GM10266 (cell line): ENCODE measurements around the gene FLOT2.
"Not testable (repeated sequence)": the region's sequence is repeated elsewhere in the genome, so short reads cannot be mapped to it uniquely, and the experiment has no call there.

Experiments used
- DNase-seq: peaks from one replicate; pipeline ENCODE4 v3.0.0; 2012; ENCODE audit errors: extremely low spot score
- TF ChIP-seq, protein P1 (sequence below): IDR thresholded peaks from 2 replicates; pipeline ENCODE4 v1.5.1; 2012; ENCODE audit warnings: mild to moderate bottlenecking, low read depth; ENCODE audit not compliant: control insufficient read depth, insufficient read depth; ENCODE audit errors: missing control alignments

FLOT2 gene

DNA sequence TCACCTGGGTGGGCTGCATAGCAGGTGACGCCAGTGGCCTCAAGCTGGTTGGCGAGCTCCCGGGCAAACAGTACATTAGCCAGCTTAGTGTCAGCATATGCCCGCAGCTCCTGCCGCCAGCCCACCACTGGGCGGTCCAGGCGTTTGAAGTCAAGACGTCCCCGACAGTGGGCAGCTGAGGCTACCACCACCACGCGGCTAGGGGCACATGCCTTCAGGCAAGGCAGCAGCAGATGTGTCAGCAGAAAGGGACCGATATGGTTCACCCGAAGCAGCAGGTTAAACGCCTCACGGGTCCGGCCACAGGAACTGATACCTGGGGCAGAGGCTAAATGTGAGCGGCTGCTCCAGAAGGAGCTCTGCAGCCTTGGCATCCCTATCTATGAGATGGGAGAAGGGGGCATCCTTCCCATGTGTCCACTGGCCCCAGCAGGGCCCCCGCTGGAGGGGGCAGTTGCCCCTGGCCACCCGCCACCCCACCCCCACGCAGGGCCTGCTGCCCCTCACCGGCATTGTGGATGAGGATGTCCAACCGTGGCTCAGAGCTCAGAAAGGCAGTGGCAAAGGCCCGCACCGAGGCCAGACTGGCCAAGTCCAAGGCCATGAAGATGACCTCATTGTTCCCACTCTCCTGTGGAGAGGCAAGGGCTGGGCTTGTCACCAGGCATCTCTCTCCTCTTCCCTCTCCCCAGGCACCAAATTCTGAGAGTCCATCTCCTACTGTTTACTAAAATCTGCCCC lies 3.6 kb upstream of the FLOT2 start:
- no peak for DNase-seq

DNA sequence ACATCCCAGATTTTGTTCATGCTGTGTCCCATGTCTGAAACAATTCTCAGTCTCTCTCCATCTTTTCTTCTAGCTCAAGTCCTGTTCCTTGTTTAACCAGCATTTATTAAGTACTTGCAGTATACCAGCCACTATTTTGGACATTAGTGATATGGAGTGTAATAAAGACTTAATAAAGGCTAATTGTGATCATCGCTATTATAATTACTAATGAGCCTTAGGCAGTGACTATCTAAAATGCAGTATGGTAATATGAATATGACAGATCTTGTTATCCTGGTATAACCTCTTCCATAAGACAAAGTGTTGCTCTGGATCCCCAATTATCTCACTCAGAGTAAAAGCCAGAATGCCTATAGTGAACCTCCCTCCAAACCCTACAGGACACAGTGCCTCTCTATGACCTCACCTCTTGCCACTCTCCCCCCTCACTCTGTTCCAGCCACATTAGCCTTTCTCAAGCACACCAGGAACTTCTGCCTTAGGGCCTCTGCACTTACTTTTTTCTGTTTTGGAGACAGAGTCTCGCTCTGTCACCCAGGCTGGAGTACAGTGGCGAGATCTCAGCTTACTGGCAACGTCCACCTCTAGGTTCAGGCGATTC lies 1.8 kb upstream of the FLOT2 start:
- no peak for DNase-seq

More for the DNA sequence above, 3.6 kb upstream of the FLOT2 start:
- TF ChIP-seq, protein P1, sequence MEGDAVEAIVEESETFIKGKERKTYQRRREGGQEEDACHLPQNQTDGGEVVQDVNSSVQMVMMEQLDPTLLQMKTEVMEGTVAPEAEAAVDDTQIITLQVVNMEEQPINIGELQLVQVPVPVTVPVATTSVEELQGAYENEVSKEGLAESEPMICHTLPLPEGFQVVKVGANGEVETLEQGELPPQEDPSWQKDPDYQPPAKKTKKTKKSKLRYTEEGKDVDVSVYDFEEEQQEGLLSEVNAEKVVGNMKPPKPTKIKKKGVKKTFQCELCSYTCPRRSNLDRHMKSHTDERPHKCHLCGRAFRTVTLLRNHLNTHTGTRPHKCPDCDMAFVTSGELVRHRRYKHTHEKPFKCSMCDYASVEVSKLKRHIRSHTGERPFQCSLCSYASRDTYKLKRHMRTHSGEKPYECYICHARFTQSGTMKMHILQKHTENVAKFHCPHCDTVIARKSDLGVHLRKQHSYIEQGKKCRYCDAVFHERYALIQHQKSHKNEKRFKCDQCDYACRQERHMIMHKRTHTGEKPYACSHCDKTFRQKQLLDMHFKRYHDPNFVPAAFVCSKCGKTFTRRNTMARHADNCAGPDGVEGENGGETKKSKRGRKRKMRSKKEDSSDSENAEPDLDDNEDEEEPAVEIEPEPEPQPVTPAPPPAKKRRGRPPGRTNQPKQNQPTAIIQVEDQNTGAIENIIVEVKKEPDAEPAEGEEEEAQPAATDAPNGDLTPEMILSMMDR = no peak

DNA sequence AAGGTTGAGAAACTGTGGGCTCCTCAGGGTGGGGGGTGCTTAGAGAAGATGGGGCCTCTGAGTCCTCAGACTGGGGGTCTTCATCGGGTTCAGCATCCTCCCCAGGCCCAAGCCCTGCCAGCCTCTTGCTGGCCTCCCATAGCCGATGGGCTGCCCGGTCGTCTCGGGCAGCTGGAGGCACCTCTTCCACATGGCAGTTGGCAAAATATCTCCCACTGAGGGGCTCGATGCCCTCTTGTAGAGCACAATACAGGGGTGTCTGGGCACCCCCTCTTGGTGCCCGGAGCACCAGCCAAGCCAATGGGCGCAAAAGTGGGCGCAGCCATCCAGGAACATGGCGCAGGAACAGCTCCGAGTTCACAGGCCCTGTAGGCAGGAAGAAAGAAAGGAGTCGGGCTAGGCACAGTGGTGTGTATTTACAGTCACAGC lies 1.0 kb upstream of the FLOT2 start:
- no peak for DNase-seq

More for the DNA sequence above, 1.8 kb upstream of the FLOT2 start:
- TF ChIP-seq, protein P1 = no peak

DNA sequence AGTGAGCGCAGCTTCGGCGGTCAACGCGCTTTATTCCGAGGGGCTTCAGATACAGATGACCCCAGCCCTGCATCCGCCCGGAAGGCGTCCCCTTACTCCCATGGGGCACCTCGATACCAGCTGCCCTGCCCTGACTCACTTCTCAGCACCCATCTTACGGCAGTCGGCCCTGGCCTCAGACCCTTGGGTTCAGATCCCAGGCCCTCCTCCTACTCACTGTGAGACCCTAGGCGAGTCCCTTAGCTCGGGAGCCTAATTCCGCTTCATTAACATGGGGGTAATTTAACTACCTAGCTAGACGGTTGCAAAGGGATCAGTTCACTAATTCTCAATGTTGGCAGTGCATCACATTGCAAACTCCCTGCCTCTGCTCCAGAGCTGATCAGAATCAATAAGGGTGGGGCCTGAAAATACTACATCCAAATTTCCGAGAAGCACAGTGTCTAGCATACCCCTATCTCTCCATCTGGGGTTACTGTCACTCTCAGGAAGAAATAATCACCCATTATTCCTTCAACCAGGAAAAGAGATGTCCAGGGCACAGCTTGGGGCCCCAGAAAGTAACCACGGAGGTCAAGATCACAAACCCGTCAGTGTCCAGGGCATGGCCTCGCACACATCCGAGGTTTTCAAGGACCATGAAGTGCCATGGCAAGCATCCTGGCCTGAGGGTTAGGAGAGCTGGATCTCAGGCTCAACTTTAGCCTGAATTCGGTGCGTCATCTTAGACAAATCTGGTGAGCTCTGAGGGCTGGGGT lies 415 bp upstream of the FLOT2 start:
- TF ChIP-seq, protein P1 = no peak
- DNase-seq = no peak

More for the DNA sequence above, 1.0 kb upstream of the FLOT2 start:
- TF ChIP-seq, protein P1 = no peak

DNA sequence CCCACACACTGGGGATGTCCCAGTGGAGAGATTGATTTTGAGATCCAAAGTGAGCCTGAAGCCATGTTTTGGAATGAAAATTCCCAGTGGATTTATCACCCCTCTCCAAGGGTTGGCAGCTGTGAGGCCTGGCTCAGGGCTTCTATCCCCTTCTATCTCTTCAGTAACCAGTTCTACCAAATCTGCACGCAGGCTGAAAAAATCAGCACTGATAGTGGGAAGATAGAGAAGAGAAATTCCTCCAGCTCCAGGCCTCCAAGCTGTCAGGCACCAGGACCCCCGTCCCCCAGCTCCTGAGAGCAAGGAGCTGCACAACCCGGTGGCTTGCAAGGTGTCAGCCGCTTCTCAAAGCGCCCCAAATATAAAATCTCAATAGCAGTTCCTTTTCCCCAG lies 1.0 kb downstream of the FLOT2 start:
- DNase-seq = no peak
- TF ChIP-seq, protein P1 = no peak

DNA sequence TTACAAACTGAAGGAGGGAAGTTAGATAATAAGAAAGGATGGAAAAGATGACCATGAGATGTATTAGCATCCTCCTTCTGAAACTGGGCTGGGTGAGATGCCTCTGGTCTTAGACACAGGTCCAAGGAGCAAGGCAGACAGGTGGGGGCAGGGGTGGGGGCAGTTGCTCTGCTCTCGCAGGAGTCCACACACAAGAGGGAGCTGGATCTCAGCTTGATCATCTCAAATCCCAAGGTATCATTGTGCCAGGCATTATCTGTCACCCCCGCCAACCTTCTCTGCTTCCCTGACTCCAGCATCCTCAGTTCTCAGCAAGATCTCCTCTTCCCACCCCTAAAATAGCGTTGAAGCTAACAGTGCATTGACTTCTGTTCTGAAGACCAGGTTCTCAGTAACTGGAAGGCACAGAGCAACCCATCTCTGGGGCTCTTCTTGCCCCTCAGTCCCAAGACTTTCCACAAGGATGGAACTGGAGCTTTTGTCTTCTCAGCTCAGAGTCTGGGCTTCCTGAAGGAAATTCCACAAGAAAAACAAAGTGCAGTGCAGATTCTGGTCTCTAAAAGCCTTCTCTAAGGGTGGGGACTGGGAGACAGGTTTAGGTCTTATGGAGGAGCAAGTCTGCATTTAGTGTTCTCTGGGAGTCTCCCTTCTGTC lies 1.6 kb downstream of the FLOT2 start:
- TF ChIP-seq, protein P1 = no peak
- DNase-seq = no peak

DNA sequence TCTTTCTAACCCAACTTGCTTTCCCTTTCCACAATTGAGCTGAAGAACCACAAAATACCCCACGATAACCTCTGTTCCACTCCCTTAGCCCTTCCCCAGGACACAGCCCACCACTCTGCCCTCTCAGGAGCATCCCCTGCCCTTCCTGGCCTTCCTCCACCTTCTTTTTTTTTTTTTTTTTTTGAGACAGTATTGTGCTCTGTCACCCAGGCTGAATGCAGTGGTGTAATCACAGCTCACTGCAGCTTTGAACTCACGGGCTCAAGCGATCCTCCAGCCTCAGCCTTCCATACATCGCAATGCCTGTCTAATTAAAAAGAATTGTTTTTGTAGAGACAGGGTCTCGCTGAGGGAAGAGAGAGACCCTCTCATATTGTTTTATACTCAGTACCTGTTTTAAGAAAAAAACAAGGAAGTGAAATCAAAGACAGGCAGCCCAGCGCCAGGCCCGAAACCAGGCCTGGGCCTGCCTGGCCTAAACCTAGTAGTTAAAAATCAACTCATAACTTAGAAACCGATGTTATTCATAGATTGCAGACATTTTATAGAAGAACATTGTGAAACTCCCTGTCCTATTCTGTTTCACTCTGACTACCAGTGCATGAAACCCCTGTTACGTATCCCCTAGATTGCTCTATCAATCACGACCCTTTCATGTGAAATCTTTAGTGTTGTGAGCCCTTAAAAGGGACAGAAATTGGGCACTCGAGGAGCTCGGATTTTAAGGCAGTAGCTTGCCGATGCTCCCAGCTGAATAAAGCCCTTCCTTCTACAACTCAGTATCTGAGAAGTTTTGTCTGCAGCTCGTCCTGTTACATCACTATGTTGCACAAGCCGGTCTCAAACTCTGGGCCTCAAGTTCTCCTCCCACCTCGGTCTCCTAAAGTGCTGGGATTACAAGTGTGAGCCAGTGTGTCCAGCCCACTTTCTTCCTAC lies 4.0 kb downstream of the FLOT2 start:
- DNase-seq = not testable (repeated sequence)
